ENCODE data around the gene COX19. TPM values are rescaled to one million over a fixed set of nuclear protein-coding genes. Genes with fewer than 3 reads are reported as not detected.

The COX19 gene
- polyA plus RNA-seq, 1 of the 3 experiments (the other 2 are of a cell fraction): 7.6 TPM

- H3K4me1 ChIP-seq (ENCODE audit: control insufficient read depth in 1 of 2, insufficient read depth in 2 of 2, low read depth in 1 of 2, low read length in 1 of 2): 0 out of 4 replicates have a peak, but pooled peaks cover 0 to 5% of the 10 kb centered on the region in 2 experiments
- no peak overlapping the region for H3K4me3 ChIP-seq (ENCODE audit: low read depth in 2 of 2, low read length in 1 of 2)
- 84% methylated on average over 11 of the region's 11 CpGs for WGBS (ENCODE audit: low lambda C conversion rate)
- TF ChIP-seq YY1 (IDR thresholded peaks at IDR 0.05; ENCODE audit: low read depth) (no peak), USF1 (IDR thresholded peaks at IDR 0.05; ENCODE audit: borderline replicate concordance, low read depth) (no peak), GABPA (IDR thresholded peaks at IDR 0.05; ENCODE audit: low read depth) (no peak), MAX (IDR thresholded peaks at IDR 0.05; ENCODE audit: low read depth) (no peak), FOXM1 (IDR thresholded peaks at IDR 0.05; ENCODE audit: low read depth) (no peak), CTCF (IDR thresholded peaks at IDR 0.05) (no peak), EP300 (IDR thresholded peaks at IDR 0.05; ENCODE audit: borderline replicate concordance in 1 of 2, low read depth in 1 of 2, low read length in 1 of 2) (no peak), SIN3A (IDR thresholded peaks at IDR 0.05; ENCODE audit: borderline replicate concordance, low read depth, low read length) (no peak), FOXJ3 (CRISPR knock-in tag; IDR thresholded peaks at IDR 0.05) (no peak), MXI1 (IDR thresholded peaks at IDR 0.05; ENCODE audit: low read depth, low read length) (no peak), GATA2 (CRISPR knock-in tag; IDR thresholded peaks at IDR 0.05) (no peak), RXRA (IDR thresholded peaks at IDR 0.05; ENCODE audit: borderline replicate concordance, low read depth) (no peak), MEF2A (IDR thresholded peaks at IDR 0.05; ENCODE audit: borderline replicate concordance, low read depth) (no peak), REST (IDR thresholded peaks at IDR 0.05; ENCODE audit: low read depth, low read length) (no peak), USF2 (IDR thresholded peaks at IDR 0.05; ENCODE audit: borderline replicate concordance, low read depth, low read length) (no peak), FOSL2 (IDR thresholded peaks at IDR 0.05; ENCODE audit: borderline replicate concordance, low read depth) (no peak), EZH2phosphoT487 (IDR thresholded peaks at IDR 0.05; ENCODE audit: borderline replicate concordance, low read depth) (no peak)
- no peaks in the 10 kb centered on the region for H4K20me1 ChIP-seq (ENCODE audit: insufficient read depth)
- H3K9ac ChIP-seq: no peak overlapping the region
- H3K79me2 ChIP-seq (ENCODE audit: insufficient read depth): no peaks in the 10 kb centered on the region
- H3K9me3 ChIP-seq: no peaks in the 10 kb centered on the region
- POLR2A ChIA-PET: no interaction called here
- H3K36me3 ChIP-seq (replicated peaks in 1 of 2; ENCODE audit: control insufficient read depth in 1 of 2, insufficient read depth in 2 of 2, low read length in 1 of 2): no peaks in the 10 kb centered on the region
- H3F3A ChIP-seq (replicated peaks; ENCODE audit: insufficient read depth): peaks cover 3% of the 10 kb centered on the region
- H3K4me2 ChIP-seq: no peak overlapping the region
- no peak for DNase-seq
- no peak overlapping the region for H2AFZ ChIP-seq (ENCODE audit: low read depth)
- no peaks in the 10 kb centered on the region for H3K27me3 ChIP-seq (ENCODE audit: insufficient read depth)
- H3K27ac ChIP-seq (ENCODE audit: low read depth in 2 of 2, low read length in 1 of 2): no peak overlapping the region
- no peaks in the 10 kb centered on the region for H3K9me2 ChIP-seq
- CTCF ChIA-PET: no interaction called here
Measured at GRCh38 chr7:932651-932975, 42.7 kb downstream of the COX19 start.
